Duodenal mucosa (tissue), 2 donors: Measurements from ENCODE around the gene PIGV.
"Not testable (repeated sequence)": the region's sequence is repeated elsewhere in the genome, so short reads cannot be mapped to it uniquely, and the experiment has no call there.

Experiments used
- H3K27ac ChIP-seq: one replicate; pipeline ENCODE4 v1.7.0; 2013; ENCODE audit warnings: low read depth, low read length
- H3K27me3 ChIP-seq, 2 donors: one replicate each; pipeline ENCODE4 v1.7.0; 2013; ENCODE audit warnings: low read length in 2 of 2, control low read depth in 1 of 2; ENCODE audit not compliant: insufficient read depth in 2 of 2, control insufficient read depth in 1 of 2
- H3K36me3 ChIP-seq, 2 donors: one replicate each; pipeline ENCODE4 v1.7.0; 2013; ENCODE audit warnings: low read length in 2 of 2, control low read depth in 1 of 2; ENCODE audit not compliant: insufficient read depth in 2 of 2, control insufficient read depth in 1 of 2
- H3K4me1 ChIP-seq, 2 donors: one replicate each; pipeline ENCODE4 v1.7.0; 2013; ENCODE audit warnings: low read length in 2 of 2, control low read depth in 1 of 2; ENCODE audit not compliant: insufficient read depth in 2 of 2, control insufficient read depth in 1 of 2
- H3K4me3 ChIP-seq, 2 donors: one replicate each; pipeline ENCODE4 v1.7.0; 2013; ENCODE audit warnings: low read length in 2 of 2, low read depth in 1 of 2
- H3K9ac ChIP-seq, 2 donors: one replicate each; pipeline ENCODE4 v1.7.0; 2013; ENCODE audit warnings: low read length in 2 of 2, low read depth in 1 of 2
- H3K9me3 ChIP-seq, 2 donors: one replicate each; pipeline ENCODE4 v1.7.0; 2013; ENCODE audit warnings: low read length in 2 of 2, control low read depth in 1 of 2; ENCODE audit not compliant: control insufficient read depth in 1 of 2

PIGV gene

GRCh38 chr1:26828411-26828991 is 40.8 kb downstream of the PIGV start:
- H3K9me3 ChIP-seq, result no peaks in the 10 kb centered on the region
- no peak overlapping the region for H3K27ac ChIP-seq
- peaks cover 15 to 29% of the 10 kb centered on the region in 2 donors for H3K36me3 ChIP-seq
- peak overlapping the region; percentile 18 to 30 for H3K4me3 ChIP-seq
- peaks cover 51 to 64% of the 10 kb centered on the region in 2 donors for H3K4me1 ChIP-seq
- H3K27me3 ChIP-seq, result no peaks in the 10 kb centered on the region
- H3K9ac ChIP-seq, result peak overlapping the region in 1 of 2 donors; percentile 39

GRCh38 chr1:26829184-26829911 is 41.6 kb downstream of the PIGV start:
- peak overlapping the region; percentile 18 to 30 for H3K4me3 ChIP-seq
- H3K27ac ChIP-seq, result no peak overlapping the region
- peaks cover 57 to 71% of the 10 kb centered on the region in 2 donors for H3K4me1 ChIP-seq
- H3K36me3 ChIP-seq, result peaks cover 21 to 38% of the 10 kb centered on the region in 2 donors
- peak overlapping the region; percentile 39 to 50 for H3K9ac ChIP-seq
- no peaks in the 10 kb centered on the region for H3K9me3 ChIP-seq
- H3K27me3 ChIP-seq, result no peaks in the 10 kb centered on the region

GRCh38 chr1:26831059-26831458 is 43.3 kb downstream of the PIGV start:
- no peak overlapping the region for H3K4me3 ChIP-seq

GRCh38 chr1:26831546-26832248 is 43.9 kb downstream of the PIGV start:
- Histone ChIP-seq H3K27ac (no peak overlapping the region), H3K36me3 (peaks cover 25 to 54% of the 10 kb centered on the region in 2 donors), H3K27me3 (no peaks in the 10 kb centered on the region), H3K4me1 (peaks cover 46 to 61% of the 10 kb centered on the region in 2 donors), H3K9ac (peak overlapping the region in 1 of 2 donors; percentile 30), H3K9me3 (no peaks in the 10 kb centered on the region), H3K4me3 (no peak overlapping the region)

More at GRCh38 chr1:26831059-26831458, 43.3 kb downstream of the PIGV start:
- Histone ChIP-seq H3K9me3 (no peaks in the 10 kb centered on the region), H3K27ac (no peak overlapping the region), H3K27me3 (no peaks in the 10 kb centered on the region), H3K9ac (no peak overlapping the region), H3K4me1 (peaks cover 47 to 63% of the 10 kb centered on the region in 2 donors), H3K36me3 (peaks cover 25 to 51% of the 10 kb centered on the region in 2 donors)

GRCh38 chr1:26832249-26832960 is 44.7 kb downstream of the PIGV start:
- Histone ChIP-seq H3K27ac (no peak overlapping the region), H3K4me3 (no peak overlapping the region), H3K27me3 (no peaks in the 10 kb centered on the region), H3K9ac (no peak overlapping the region), H3K9me3 (no peaks in the 10 kb centered on the region), H3K36me3 (peaks cover 25 to 54% of the 10 kb centered on the region in 2 donors), H3K4me1 (peaks cover 46 to 58% of the 10 kb centered on the region in 2 donors)

- H3K9ac ChIP-seq, result peak overlapping the region in 1 of 2 donors; percentile 47
- peaks cover 39 to 48% of the 10 kb centered on the region in 2 donors for H3K4me1 ChIP-seq
- peaks cover 25 to 57% of the 10 kb centered on the region in 2 donors for H3K36me3 ChIP-seq
- H3K27ac ChIP-seq, result peak overlapping the region; percentile 53
- H3K27me3 ChIP-seq, result no peaks in the 10 kb centered on the region
- H3K4me3 ChIP-seq, result no peak overlapping the region
- H3K9me3 ChIP-seq, result no peaks in the 10 kb centered on the region
Observed at GRCh38 chr1:26833432-26834405, 46.0 kb downstream of the PIGV start.

GRCh38 chr1:26837665-26838064 is 49.9 kb downstream of the PIGV start:
- Histone ChIP-seq H3K4me1 (peaks cover 10 to 26% of the 10 kb centered on the region in 2 donors), H3K36me3 (peaks cover 21 to 54% of the 10 kb centered on the region in 2 donors)
- not testable (repeated sequence) for H3K27ac ChIP-seq, H3K9ac ChIP-seq, H3K9me3 ChIP-seq, H3K27me3 ChIP-seq, H3K4me3 ChIP-seq

- Histone ChIP-seq H3K36me3 (peaks cover 15 to 47% of the 10 kb centered on the region in 2 donors), H3K27me3 (no peaks in the 10 kb centered on the region), H3K4me1 (peaks cover 10 to 18% of the 10 kb centered on the region in 2 donors), H3K27ac (no peak overlapping the region), H3K9me3 (no peaks in the 10 kb centered on the region), H3K9ac (no peak overlapping the region), H3K4me3 (no peak overlapping the region)
Observed at GRCh38 chr1:26838474-26839338, 51.0 kb downstream of the PIGV start.
